Embryonic facial prominence (tissue), 1 donor: Measurements from ENCODE around the gene FBRSL1.
"Not testable (repeated sequence)": the region's sequence is repeated elsewhere in the genome, so short reads cannot be mapped to it uniquely, and the experiment has no call there.

Source experiments
- DNase-seq: peaks from one replicate; pipeline ENCODE4 v3.0.0-alpha.2; 2016; ENCODE audit errors: extremely low spot score

The FBRSL1 gene

GRCh38 chr12:132453361-132454192 is 36.4 kb upstream of the FBRSL1 start:
- no peak for DNase-seq

- no peak for DNase-seq
Measured at GRCh38 chr12:132454193-132454932, 35.6 kb upstream of the FBRSL1 start.

DNA sequence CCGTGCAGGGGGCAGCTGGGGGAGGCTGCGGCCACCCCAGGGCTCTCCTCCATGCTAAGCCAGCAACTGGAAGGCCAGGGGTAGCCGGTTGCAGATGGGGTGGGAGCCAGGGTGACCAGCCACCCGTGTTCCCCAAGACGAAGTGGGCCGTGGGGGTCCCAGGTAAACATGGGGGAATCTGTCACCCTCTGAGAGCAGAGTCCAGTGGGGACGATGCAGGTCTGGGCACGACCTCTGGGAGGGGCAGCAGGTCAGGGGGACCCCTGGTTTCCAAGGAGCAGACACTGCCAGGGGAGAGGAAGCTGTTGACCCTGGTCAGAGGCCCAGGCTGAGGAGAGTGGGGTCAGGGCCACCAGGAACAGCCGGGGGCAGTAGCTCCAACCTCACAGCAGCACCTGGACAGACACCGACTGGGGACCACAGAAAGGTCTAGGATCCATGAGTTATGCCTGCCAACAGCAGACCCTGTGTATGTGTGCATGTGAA is 35.0 kb upstream of the FBRSL1 start:
- DNase-seq: no peak

GRCh38 chr12:132455565-132455964 is 34.4 kb upstream of the FBRSL1 start:
- no peak for DNase-seq

- DNase-seq: no peak
Measured at GRCh38 chr12:132456186-132456943, 33.6 kb upstream of the FBRSL1 start.

- DNase-seq: no peak
Measured at GRCh38 chr12:132456944-132457495, 32.9 kb upstream of the FBRSL1 start.

- no peak for DNase-seq
Measured at GRCh38 chr12:132458441-132458840, 31.5 kb upstream of the FBRSL1 start.

DNA sequence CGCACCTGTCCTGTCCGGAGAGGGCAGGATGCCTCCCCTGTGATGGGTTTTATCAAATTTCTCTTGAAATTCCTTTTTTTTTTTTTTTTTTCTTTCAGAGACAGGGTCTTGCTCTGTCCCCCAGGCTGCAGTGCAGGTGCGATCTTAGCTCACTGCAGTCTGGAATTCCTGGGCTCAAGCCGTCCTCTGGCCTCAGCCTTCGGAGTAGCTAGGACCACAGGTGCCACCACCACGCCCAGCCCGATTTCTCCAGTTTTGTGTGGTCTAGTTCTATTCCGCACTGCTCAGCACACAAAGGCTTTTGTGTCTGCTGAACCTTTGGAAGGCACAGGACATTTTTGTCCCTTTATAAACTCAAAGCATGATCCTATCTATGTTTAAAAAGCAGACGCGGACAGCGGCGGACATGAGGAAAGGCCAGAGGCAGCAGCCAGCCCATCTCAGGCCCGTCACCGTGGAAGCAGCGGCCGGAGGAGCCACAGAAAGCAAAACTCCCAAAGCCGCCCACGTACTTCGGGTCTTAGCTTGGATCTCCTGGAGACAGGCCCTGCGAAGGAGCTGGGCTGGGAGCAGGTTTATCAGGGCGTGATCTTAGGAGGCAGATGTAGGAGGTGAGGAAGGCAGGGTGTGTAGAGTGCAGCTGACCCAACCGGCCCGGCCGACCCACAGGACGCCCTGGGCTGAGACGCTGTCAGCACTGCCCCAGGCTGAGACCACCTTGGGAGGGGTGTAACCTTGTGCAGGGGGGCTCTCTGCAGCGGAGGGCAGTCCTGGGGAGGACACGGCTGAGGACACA is 30.9 kb upstream of the FBRSL1 start:
- DNase-seq: no peak

DNA sequence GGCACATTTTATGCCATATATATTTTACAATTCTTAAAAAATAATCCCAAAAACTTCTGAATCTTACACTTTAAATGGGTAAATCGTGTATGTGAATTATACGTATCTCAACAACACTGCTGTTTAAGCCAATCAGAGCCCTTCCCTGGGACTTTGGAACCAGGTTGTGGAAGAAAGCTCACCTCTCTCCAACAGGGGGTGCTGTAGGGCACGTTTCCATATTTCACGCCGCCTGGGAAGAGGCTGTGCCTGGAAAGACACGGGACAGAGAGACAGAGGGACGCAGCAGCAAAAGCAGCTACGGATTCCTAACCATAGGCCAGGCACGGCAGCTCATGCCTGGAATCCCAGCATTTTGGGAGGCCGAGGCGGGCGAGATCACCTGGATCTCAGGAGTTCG is 29.4 kb upstream of the FBRSL1 start:
- DNase-seq: no peak

DNA sequence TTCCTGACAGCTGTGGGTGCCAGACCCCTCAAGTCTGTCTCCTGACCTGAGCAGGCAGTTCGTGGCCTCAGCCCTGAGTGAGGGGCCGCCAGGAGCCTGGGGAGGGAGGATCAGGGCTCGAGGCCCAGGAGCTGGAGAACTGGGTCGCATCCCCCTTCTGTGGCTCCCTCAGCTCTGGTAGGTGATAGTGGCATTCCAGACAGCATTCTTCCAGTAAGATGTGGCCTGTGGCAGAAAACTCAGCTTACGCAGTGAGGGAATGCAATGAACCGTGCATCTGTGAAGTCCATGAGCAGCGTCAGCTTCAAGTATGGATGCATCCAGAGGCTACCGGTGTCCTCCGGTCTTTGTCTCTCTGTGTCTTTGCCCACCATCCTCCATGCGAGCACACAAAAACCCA is 28.4 kb upstream of the FBRSL1 start:
- DNase-seq: no peak

GRCh38 chr12:132462788-132463187 is 27.2 kb upstream of the FBRSL1 start:
- DNase-seq: no peak

GRCh38 chr12:132463284-132463924 is 26.5 kb upstream of the FBRSL1 start:
- DNase-seq: not testable (repeated sequence)

DNA sequence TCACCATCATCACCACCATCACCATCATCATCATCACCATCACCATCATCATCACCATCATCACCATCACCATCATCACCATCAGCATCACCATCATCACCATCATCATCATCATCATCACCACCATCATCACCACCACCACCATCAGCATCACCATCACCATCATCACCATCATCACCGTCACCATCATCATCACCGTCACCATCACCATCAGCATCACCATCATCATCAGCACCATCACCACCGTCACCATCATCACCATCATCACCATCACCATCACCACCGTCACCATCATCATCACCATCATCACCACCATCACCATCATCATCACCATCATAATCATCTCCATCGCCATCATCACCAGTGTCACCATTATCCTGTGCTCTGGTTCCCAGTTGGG is 25.6 kb upstream of the FBRSL1 start:
- DNase-seq: not testable (repeated sequence)

- DNase-seq: no peak
Measured at GRCh38 chr12:132464820-132465219, 25.1 kb upstream of the FBRSL1 start.

- DNase-seq: no peak
Measured at GRCh38 chr12:132465269-132466190, 24.4 kb upstream of the FBRSL1 start.

DNA sequence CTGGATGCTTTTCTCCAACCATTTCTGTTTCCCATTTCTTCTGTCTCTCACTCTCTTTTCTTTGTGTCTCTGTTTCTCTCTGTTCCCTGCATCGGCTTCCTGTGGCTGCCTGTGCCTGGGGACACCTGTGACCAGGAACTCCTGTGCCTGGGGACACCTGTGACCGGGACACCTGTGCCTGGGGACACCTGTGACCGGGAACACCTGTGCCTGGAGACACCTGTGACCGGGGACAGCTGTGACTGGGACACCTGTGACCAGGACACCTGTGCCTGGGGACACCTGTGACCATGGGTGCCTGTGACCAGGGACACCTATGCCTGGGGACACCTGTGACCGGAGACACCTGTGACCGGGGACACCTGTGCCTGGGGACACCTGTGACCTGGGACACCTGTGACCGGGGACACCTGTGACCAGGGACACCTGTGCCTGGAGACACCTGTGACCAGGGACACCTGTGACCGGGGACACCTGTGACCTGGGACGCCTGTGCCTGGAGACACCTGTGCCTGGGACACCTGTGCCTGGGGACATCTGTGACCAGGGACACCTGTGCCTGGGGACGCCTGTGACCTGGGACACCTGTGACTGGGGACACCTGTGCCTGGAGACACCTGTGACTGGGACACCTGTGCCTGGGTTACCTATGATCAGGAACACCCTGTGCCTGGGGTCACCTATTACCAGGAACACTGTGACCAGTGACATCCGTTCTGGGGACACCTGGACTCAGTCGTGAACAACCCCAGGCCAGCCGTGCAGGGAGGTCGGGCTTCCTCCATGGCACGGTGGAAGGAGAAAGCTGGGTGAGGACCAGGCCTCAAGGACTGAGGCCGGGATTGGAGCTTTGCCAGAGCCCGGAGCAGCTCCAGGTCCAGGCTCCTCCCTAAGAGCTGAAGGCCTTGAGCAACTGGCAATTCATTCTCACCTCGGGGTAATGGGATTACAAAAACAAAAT is 23.4 kb upstream of the FBRSL1 start:
- DNase-seq: no peak

DNA sequence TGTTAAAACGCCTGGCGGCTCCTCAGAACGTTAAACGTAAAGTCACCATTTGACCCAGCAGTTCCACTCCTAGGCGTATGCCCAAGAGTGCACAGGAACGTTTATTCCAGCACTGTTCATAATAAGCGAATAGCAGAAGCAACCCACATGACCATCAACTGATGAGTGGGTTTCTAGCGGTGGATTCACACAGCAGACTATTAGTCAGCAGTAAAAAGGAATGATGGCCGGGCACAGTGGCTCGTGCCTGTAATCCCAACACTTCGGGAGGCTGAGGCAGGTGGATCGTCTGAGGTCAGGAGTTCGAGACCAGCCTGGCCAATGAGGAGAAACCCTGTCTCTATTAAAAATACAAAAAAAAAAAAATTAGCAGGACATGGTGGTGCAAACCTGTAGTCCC is 22.4 kb upstream of the FBRSL1 start:
- DNase-seq: no peak

GRCh38 chr12:132469423-132469822 is 20.5 kb upstream of the FBRSL1 start:
- no peak for DNase-seq
